ENCODE results near the gene AEBP1. TPM values are rescaled to one million over a fixed set of nuclear protein-coding genes. Genes with fewer than 3 reads are reported as not detected.
A peak's percentile ranks its signal among the peaks of the same experiment; 100 is the strongest.

Gene AEBP1
- total RNA-seq, 1 donor from 2014 or later: 21.6 TPM

DNA sequence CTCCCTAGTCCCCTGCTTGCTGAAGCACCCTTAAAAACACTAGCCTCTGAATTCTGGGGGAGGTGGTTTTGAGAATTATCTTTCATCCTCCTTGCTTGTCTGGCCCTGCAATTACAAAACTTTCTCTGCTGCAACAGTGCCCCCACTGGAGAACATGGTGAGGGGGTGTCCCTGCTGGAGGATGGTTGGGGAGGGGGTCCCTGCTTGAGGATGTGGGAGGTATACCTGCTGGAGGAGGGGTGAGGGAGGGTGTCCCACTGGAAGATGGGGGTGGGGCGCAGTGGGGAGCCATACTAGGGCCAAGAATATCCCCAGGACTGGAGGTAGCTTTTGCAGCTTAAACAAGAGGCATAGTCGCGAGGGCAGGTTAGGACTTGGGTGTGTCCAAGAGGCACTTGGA lies 18.6 kb upstream of the AEBP1 start:
- H3K27ac Mint-ChIP-seq: no peak overlapping the region
- H3K4me1 Mint-ChIP-seq: peaks cover 20% of the 10 kb centered on the region
- H3K36me3 Mint-ChIP-seq (ENCODE audit: low read depth): peaks cover 7% of the 10 kb centered on the region
- intact Hi-C loops (cut with micrococcal nuclease): no loop called here
- no peaks in the 10 kb centered on the region for H3K27me3 Mint-ChIP-seq
- DNase-seq: no peak
- no peak overlapping the region for H3K4me3 Mint-ChIP-seq
- no peaks in the 10 kb centered on the region for H3K9me3 Mint-ChIP-seq

- Mint-ChIP-seq H3K27ac (no peak overlapping the region), H3K4me3 (no peak overlapping the region), H3K9me3 (no peaks in the 10 kb centered on the region), H3K27me3 (no peaks in the 10 kb centered on the region), H3K4me1 (peaks cover 12% of the 10 kb centered on the region), H3K36me3 (ENCODE audit: low read depth) (no peaks in the 10 kb centered on the region)
- intact Hi-C loops (cut with micrococcal nuclease): no loop called here
- DNase-seq: no peak
Measured at GRCh38 chr7:44086627-44087026, 17.5 kb upstream of the AEBP1 start.

DNA sequence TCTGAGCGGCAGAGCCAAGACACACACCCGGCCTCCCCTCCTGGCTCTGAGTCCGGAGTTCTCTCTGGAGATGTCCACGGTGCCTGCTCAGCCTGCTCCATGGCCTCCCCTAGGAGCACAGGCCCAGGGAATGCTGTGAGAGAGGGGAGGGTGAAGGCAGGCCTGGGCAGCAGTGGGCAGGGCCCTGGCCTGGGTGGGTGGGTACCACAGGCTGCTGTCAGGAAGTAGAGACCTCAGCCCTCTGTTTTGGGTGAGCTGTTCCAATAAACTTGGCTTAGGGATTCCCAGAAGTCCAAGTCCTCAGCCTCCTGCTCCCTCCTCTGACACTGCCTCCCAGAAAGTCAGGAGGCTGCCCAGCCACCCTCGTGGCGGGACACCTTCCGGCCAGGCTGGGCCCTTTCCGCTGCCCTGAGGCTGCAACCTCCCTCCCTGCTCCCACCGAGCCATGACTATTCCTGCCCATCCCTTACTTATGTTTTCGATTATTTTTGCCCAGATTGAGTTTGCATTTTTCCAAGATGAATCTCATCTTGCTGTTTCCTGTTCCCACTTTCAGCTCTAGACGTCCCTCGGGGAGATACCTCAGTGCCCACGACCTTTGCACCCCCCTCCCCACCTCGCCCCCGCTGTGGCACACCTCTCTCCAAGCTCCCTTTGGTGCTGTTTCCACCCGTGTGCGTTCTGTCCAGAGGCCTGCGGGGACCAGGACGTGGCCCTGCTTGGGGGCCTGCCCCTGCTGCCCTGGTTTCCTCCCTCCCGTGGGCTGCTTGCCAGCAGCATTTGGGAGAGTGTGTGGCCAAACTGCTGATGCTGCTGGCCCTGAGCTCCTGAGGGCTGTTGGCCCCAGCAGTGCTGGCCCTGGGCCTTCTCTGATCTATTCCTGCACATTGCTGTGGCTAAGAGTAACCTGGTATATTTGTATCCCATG lies 16.0 kb upstream of the AEBP1 start:
- H3K27ac Mint-ChIP-seq: no peak overlapping the region
- DNase-seq: no peak
- no peaks in the 10 kb centered on the region for H3K36me3 Mint-ChIP-seq (ENCODE audit: low read depth)
- no peaks in the 10 kb centered on the region for H3K9me3 Mint-ChIP-seq
- no peaks in the 10 kb centered on the region for H3K27me3 Mint-ChIP-seq
- peaks cover 12% of the 10 kb centered on the region for H3K4me1 Mint-ChIP-seq
- no peak overlapping the region for H3K4me3 Mint-ChIP-seq
- intact Hi-C loops (cut with micrococcal nuclease): no loop called here

DNA sequence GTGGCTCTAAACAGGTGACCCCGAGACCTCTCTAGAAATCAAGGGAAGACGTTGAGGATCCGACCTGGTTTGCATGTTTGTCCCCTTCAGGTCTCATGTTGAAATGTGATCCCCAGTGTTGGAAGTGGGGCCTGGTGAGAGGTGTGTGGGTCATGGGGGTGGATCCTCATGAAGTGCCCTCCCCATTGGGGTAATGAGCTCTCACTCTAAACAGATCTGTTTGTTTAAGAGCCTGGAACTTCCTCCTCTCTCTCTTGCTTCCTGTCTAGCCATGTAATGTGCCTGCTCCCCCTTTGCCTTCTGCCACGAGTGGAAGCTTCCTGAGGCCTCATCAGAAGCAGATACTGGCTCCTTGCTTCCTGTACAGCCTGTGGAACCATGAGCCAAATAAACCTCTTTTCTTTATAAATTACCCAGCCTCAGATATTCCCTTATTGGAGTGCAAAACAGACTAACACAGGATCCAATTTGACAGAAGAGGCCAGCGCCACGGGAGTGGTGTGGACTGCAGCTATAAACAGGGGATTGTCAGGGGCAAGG lies 11.0 kb upstream of the AEBP1 start:
- Mint-ChIP-seq H3K27ac (no peak overlapping the region), H3K4me1 (peaks cover 22% of the 10 kb centered on the region), H3K36me3 (ENCODE audit: low read depth) (no peaks in the 10 kb centered on the region), H3K27me3 (no peaks in the 10 kb centered on the region), H3K4me3 (no peak overlapping the region), H3K9me3 (no peaks in the 10 kb centered on the region)
- DNase-seq: no peak
- intact Hi-C loops (cut with micrococcal nuclease): no loop called here

GRCh38 chr7:44094365-44094764 lies 9.8 kb upstream of the AEBP1 start:
- H3K27me3 Mint-ChIP-seq: no peaks in the 10 kb centered on the region
- H3K4me1 Mint-ChIP-seq: peaks cover 21% of the 10 kb centered on the region
- no peak overlapping the region for H3K27ac Mint-ChIP-seq
- H3K4me3 Mint-ChIP-seq: no peak overlapping the region
- H3K9me3 Mint-ChIP-seq: no peaks in the 10 kb centered on the region
- intact Hi-C loops (cut with micrococcal nuclease): no loop called here
- no peak for DNase-seq
- H3K36me3 Mint-ChIP-seq (ENCODE audit: low read depth): no peaks in the 10 kb centered on the region

DNA sequence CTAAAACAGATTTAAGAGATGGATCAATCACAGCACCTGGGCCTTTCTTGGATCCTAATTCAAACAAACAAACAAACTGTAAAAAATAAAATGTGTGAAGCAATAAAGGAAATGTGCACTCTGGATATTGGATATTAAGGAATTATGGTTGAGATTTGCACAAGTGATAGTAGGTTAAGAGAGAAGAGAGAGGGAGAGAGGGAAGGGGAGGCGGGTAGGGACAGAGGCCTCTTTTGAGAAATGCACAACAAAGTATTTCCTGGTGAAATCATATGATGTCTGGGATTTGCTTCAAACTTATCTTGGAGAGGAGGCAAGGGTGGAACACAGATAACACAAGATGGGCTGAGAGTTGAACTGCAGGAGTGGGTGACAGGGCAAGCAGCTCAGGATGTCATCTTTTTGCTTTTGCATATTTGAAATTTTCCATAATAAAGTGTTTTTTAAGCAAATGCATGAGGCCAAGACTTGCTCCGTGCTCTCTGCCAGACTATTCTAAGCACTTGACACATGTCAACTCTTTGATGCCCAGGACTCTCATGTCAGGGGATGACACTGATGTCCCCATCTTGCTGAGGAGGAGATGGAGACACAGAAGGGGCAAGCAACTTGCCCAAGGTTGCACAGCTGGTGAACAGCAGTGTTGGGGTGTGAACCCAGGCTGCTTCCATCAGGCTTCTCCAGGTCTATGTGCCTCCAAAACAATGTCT lies 9.1 kb upstream of the AEBP1 start:
- Mint-ChIP-seq H3K27ac (no peak overlapping the region), H3K36me3 (ENCODE audit: low read depth) (no peaks in the 10 kb centered on the region), H3K9me3 (no peaks in the 10 kb centered on the region), H3K4me1 (peaks cover 21% of the 10 kb centered on the region), H3K27me3 (no peaks in the 10 kb centered on the region), H3K4me3 (no peak overlapping the region)
- DNase-seq: no peak
- intact Hi-C loops (cut with micrococcal nuclease): no loop called here

DNA sequence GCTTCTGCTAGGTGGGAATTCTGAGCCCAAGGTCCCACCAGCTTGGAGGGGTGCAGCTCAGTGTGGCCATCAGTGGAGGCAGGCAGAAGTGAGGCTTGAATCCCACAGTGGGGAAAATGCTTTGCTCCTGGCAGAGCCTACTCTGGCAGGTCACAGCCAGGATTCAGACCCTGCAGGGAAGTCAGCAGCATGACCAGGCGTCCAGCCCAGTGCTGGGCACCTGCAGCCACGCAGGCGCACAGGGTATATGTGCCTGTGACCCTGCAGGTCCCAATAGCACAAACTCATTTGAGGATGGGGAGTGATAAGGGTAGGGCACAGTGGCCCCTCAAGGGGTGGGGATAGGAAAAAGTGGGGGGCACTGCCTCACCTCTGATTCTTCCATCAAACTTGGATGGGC lies 8.4 kb upstream of the AEBP1 start:
- Mint-ChIP-seq H3K27ac (no peak overlapping the region), H3K4me1 (peaks cover 21% of the 10 kb centered on the region), H3K27me3 (no peaks in the 10 kb centered on the region), H3K36me3 (ENCODE audit: low read depth) (no peaks in the 10 kb centered on the region), H3K4me3 (no peak overlapping the region), H3K9me3 (no peaks in the 10 kb centered on the region)
- intact Hi-C loops (cut with micrococcal nuclease): no loop called here
- no peak for DNase-seq

DNA sequence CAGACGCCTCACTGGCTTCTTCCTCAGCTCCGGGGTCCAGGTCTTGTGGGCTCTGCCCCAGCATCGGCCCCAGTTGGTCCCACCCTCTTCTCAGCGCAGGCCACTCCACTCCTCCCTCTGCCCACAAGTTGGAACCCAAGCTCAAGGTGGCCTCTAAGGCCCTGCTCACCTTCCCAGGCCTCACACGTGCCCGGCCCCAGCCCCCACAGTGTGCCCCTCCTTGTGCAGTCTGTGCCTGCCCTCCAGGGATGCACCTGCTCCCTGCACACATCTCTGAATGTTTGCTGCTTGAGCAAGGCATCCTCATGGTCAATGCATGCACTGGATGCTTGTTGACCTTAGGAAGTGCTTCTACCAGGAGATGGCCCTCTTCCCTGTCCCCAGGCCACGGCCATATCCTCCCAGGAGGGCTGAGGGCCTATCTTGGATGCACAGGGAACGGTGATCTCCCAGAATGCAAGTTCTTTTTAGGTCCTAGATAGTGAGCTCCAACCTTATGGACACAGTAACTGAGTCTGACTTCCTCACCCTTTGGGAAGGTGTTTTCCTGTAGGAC lies 7.7 kb upstream of the AEBP1 start:
- Mint-ChIP-seq H3K27me3 (no peaks in the 10 kb centered on the region), H3K27ac (peak overlapping the region; percentile 45), H3K4me1 (peaks cover 21% of the 10 kb centered on the region), H3K9me3 (no peaks in the 10 kb centered on the region), H3K4me3 (peak overlapping the region; percentile 18), H3K36me3 (ENCODE audit: low read depth) (no peaks in the 10 kb centered on the region)
- intact Hi-C loops (cut with micrococcal nuclease): no loop called here
- no peak for DNase-seq

- Mint-ChIP-seq H3K9me3 (no peaks in the 10 kb centered on the region), H3K4me3 (peak overlapping the region; percentile 18), H3K4me1 (peaks cover 21% of the 10 kb centered on the region), H3K36me3 (ENCODE audit: low read depth) (no peaks in the 10 kb centered on the region), H3K27me3 (peaks cover 2% of the 10 kb centered on the region), H3K27ac (peak overlapping the region; percentile 63)
- intact Hi-C loops (cut with micrococcal nuclease): loop anchor here (1.0 kb wide), 1 partner anchor 15 kb away; the partner anchor contains the start of gene POLM
- DNase-seq: peak; percentile 70
Measured at GRCh38 chr7:44097064-44097932, 6.8 kb upstream of the AEBP1 start.

DNA sequence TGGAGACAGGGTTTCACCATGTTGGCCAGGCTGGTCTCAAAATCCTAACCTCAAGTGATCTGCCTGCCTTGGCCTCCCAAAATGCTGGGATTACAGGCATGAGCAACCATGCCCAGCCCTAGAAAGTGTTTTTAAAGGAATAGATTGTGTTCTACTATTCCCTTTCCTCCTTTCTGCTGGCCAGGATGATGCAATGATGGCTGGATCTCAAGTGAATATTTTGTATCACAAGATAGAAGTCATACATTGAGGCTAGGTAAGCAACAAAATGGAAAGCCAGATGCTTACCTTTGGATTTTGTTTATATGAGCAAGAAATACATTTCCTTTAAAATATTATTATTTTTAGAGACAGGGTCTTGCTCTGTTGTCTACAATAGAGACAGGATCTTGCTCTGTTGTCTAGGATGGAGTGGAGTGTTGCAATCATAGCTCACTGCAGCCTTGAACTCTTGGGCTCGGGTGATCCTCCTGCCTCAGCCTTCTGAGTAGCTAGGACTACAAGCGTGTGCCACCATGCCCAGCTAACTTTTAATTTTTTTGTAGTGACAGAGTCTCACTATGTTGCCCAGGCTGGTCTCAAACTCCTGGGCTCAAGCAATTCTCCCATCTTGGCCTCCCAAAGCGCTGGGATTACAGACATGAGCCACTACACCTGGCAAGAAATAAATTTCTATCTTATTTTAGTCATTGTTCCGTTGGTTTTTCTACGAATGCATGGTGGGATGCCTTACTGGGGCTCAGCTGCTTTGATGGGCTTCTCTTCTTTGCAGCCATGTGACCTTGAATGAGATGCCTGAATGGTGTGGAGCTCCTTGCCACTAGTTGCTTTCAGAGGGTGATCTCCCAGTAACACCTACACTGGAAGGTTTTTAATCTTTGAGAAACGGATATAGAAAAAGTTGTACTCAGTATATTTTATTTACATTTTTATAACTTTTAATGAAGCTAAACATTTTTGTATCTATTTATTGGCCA lies 5.8 kb upstream of the AEBP1 start:
- H3K27ac Mint-ChIP-seq: no peak overlapping the region
- H3K9me3 Mint-ChIP-seq: no peaks in the 10 kb centered on the region
- DNase-seq: no peak
- H3K4me3 Mint-ChIP-seq: no peak overlapping the region
- H3K27me3 Mint-ChIP-seq: peaks cover 8% of the 10 kb centered on the region
- peaks cover 15% of the 10 kb centered on the region for H3K4me1 Mint-ChIP-seq
- intact Hi-C loops (cut with micrococcal nuclease): no loop called here
- no peaks in the 10 kb centered on the region for H3K36me3 Mint-ChIP-seq (ENCODE audit: low read depth)

DNA sequence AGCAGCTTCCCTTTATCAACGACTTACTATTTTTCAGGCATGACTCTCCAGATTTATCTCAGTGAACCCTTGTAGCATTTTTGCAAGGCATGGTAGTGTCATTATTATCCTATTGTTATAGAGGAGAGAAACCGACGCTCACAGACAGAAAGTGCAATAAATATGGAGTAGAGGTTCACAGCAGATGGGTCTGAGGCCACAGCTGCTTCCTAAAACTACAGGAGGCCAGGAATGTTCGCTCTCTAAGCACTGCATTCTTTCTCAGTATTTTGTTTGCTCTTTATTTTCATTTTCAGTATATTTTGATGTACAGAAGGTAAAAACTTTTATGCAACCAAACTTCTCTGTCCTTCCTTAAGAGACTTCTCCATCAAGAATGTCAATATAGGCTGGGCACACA lies 4.5 kb upstream of the AEBP1 start:
- Mint-ChIP-seq H3K4me1 (peaks cover 14% of the 10 kb centered on the region), H3K9me3 (no peaks in the 10 kb centered on the region)

DNA sequence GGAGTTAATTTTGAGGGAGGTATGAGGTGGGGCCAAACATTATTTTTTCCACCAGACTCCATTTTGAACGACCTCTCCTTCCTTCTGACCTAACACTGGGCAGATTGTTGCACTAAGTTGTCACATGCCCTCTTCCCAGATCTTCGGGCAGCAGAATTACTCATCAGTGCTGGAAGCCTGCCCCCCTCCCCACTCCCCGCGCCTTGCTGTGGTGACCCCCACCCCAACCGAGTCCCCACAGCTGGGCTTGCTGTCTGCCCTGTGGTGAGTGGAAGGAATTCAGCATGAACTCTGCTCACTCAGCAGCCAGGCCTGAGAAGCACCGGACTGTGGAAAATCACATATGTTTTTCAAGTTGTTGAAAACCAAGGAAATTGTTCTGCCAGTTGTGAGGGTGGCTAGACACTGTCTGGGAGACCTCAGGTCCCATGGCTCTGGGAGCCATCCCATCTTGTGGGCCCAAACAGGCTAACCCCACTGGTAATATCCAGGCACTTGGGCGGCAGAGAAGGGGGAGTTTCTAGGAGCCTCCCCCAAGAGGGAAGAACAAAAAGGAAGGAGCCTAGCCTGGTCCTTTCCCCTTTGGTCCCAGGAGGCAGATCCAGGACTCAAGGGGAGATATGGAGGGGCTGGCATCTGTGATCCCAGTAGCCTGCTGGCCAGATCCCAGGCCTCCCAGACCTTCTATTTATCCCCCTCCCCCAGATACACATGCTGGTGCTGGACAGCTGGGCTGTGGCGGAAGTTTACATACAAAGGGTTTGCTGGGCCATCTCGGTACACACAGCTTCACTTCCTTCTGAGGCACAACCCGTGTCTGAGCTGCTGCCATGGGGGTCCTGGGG lies 3.5 kb upstream of the AEBP1 start:
- intact Hi-C loops (cut with micrococcal nuclease): no loop called here
- H3K4me3 Mint-ChIP-seq: no peak overlapping the region
- H3K27me3 Mint-ChIP-seq: peaks cover 15% of the 10 kb centered on the region
- H3K27ac Mint-ChIP-seq: no peak overlapping the region
- H3K9me3 Mint-ChIP-seq: no peaks in the 10 kb centered on the region
- DNase-seq: no peak
- no peaks in the 10 kb centered on the region for H3K36me3 Mint-ChIP-seq (ENCODE audit: low read depth)
- peaks cover 18% of the 10 kb centered on the region for H3K4me1 Mint-ChIP-seq

More for the DNA sequence above, 4.5 kb upstream of the AEBP1 start:
- intact Hi-C loops (cut with micrococcal nuclease): no loop called here
- Mint-ChIP-seq H3K4me3 (no peak overlapping the region), H3K36me3 (ENCODE audit: low read depth) (no peaks in the 10 kb centered on the region), H3K27me3 (peaks cover 11% of the 10 kb centered on the region), H3K27ac (no peak overlapping the region)
- no peak for DNase-seq

All from activated CD4-positive, alpha-beta T cell treated with anti-CD3 and anti-CD28 coated beads, Interleukin-2, amount 10 ng/mL, durations not matched to agents 24 days and 14 days (primary cell).